Liver (tissue), 9 donors: Measurements from ENCODE around the gene JAKMIP1. TPM values are rescaled to one million over a fixed set of nuclear protein-coding genes. Genes with fewer than 3 reads are reported as not detected.

Experiments used
- DNase-seq: peaks from one replicate; pipeline ENCODE4 v3.0.0-alpha.2; 2017; ENCODE audit warnings: low spot score
- H3K27ac ChIP-seq, 2 donors: one replicate each; pipeline ENCODE4 v1.7.0; 2013; ENCODE audit warnings: inconsistent platforms in 2 of 2, low read length in 2 of 2, control low read depth in 1 of 2, low read depth in 1 of 2, mild to moderate bottlenecking in 1 of 2
- H3K27me3 ChIP-seq, 4 donors: one replicate each; pipeline versions ENCODE4 v1.6.1 to v1.7.0; 2013; ENCODE audit warnings: low read length in 3 of 4, inconsistent platforms in 1 of 4, mild to moderate bottlenecking in 1 of 4, moderate library complexity in 1 of 4; ENCODE audit not compliant: control insufficient read depth in 4 of 4, insufficient read depth in 4 of 4
- H3K36me3 ChIP-seq, 4 donors: one replicate each; pipeline versions ENCODE4 v1.6.1 to v1.7.0; 2013; ENCODE audit warnings: low read length in 3 of 4, mild to moderate bottlenecking in 3 of 4, low read depth in 1 of 4, moderate library complexity in 1 of 4; ENCODE audit not compliant: control insufficient read depth in 4 of 4, insufficient read depth in 3 of 4
- H3K4me1 ChIP-seq, 4 donors: one replicate each; pipeline versions ENCODE4 v1.6.1 to v1.7.0; 2013; ENCODE audit warnings: low read length in 3 of 4, mild to moderate bottlenecking in 3 of 4, moderate library complexity in 1 of 4; ENCODE audit not compliant: control insufficient read depth in 4 of 4, insufficient read depth in 4 of 4
- H3K4me3 ChIP-seq, 3 donors: one replicate each; pipeline versions ENCODE4 v1.6.1 to v1.7.0; 2013; ENCODE audit warnings: low read length in 3 of 3, control low read depth in 1 of 3, low read depth in 1 of 3, mild to moderate bottlenecking in 1 of 3
- H3K9ac ChIP-seq, 2 donors: one replicate each; pipeline ENCODE4 v1.7.0; 2013; ENCODE audit warnings: low read length in 2 of 2, mild to moderate bottlenecking in 2 of 2, moderate library complexity in 2 of 2, control low read depth in 1 of 2, low read depth in 1 of 2
- H3K9me3 ChIP-seq, 4 donors: one replicate each; pipeline versions ENCODE4 v1.6.1 to v1.7.0; 2013; ENCODE audit warnings: low read length in 3 of 4; ENCODE audit not compliant: control insufficient read depth in 4 of 4
- ATF3 ChIP-seq: IDR thresholded peaks from 2 replicates; pipeline ENCODE4 v1.6.1; 2016; ENCODE audit warnings: antibody characterized with exemption
- EGR1 ChIP-seq, 2 donors: IDR thresholded peaks; 2 replicates each; pipeline ENCODE4 v1.6.1; 2016 to 2018; ENCODE audit warnings: antibody characterized with exemption in 2 of 2, low read depth in 2 of 2
- FOXA1 ChIP-seq: IDR thresholded peaks from 2 replicates; pipeline ENCODE4 v1.6.1; 2016; ENCODE audit warnings: antibody characterized with exemption
- FOXA2 ChIP-seq: IDR thresholded peaks from 2 replicates; pipeline ENCODE4 v1.6.1; 2016; ENCODE audit warnings: antibody characterized with exemption
- GABPA ChIP-seq, 2 donors: IDR thresholded peaks in 1 of 2; conservative IDR thresholded peaks in 1 of 2; 2 replicates each; pipeline ENCODE4 v1.6.1; 2016; ENCODE audit warnings: antibody characterized with exemption in 2 of 2, mild to moderate bottlenecking in 1 of 2, moderate library complexity in 1 of 2
- HNF4A ChIP-seq, 2 donors: conservative IDR thresholded peaks; 2 replicates each; pipeline ENCODE4 v1.6.1; 2016; ENCODE audit warnings: antibody characterized with exemption in 2 of 2, mild to moderate bottlenecking in 2 of 2
- HNF4G ChIP-seq: IDR thresholded peaks from 2 replicates; pipeline ENCODE4 v1.6.1; 2016; ENCODE audit warnings: antibody characterized with exemption
- JUND ChIP-seq, 2 donors: IDR thresholded peaks; 2 replicates each; pipeline ENCODE4 v1.6.1; 2016; ENCODE audit warnings: antibody characterized with exemption in 2 of 2
- MAX ChIP-seq: IDR thresholded peaks from 2 replicates; pipeline ENCODE4 v1.6.1; 2016; ENCODE audit warnings: antibody characterized with exemption
- NR2F2 ChIP-seq: IDR thresholded peaks from 2 replicates; pipeline ENCODE4 v1.6.1; 2016; ENCODE audit warnings: antibody characterized with exemption
- RAD21 ChIP-seq, 2 donors: IDR thresholded peaks; 2 replicates each; pipeline ENCODE4 v1.6.1; 2016; ENCODE audit warnings: antibody characterized with exemption in 2 of 2, mild to moderate bottlenecking in 2 of 2
- REST ChIP-seq: IDR thresholded peaks from 2 replicates; pipeline ENCODE4 v1.6.1; 2016; ENCODE audit warnings: antibody characterized with exemption, mild to moderate bottlenecking
- RXRA ChIP-seq, 2 donors: IDR thresholded peaks; 2 replicates each; pipeline ENCODE4 v1.6.1; 2017 to 2018; ENCODE audit warnings: antibody characterized with exemption in 2 of 2, mild to moderate bottlenecking in 1 of 2
- SP1 ChIP-seq: IDR thresholded peaks from 2 replicates; pipeline ENCODE4 v1.6.1; 2018; ENCODE audit warnings: antibody characterized with exemption, mild to moderate bottlenecking
- TAF1 ChIP-seq: conservative IDR thresholded peaks from 2 replicates; pipeline ENCODE4 v1.6.1; 2016; ENCODE audit warnings: antibody characterized with exemption, mild to moderate bottlenecking
- YY1 ChIP-seq: IDR thresholded peaks from 2 replicates; pipeline ENCODE4 v1.6.1; 2016; ENCODE audit warnings: antibody characterized with exemption, mild to moderate bottlenecking
- ZBTB33 ChIP-seq: IDR thresholded peaks from 2 replicates; pipeline ENCODE4 v1.6.1; 2016; ENCODE audit warnings: antibody characterized with exemption
- WGBS: extraction: QIAGEN DNeasy Blood & Tissue Kit; methylation state at CpG from one replicate; pipeline ENCODE4 v1.1.7; 2013; 5-methylcytosine and 5-hydroxymethylcytosine counted together
- polyA plus RNA-seq, 2 donors: library from polyadenylated mRNA; stranded (reverse) in 1 of 2; unstranded in 1 of 2; fragments of 200-250 nt in 1 of 2; fragments of >200 nt in 1 of 2; fragmentation: Nextera tagmentation in 1 of 2; extraction: Ambion mirVana in 1 of 2; gene quantifications; one replicate each; pipeline versions ENCODE4 v1.2.1 to v1.2.3, GENCODE V29; 2013 to 2015
- total RNA-seq, 2 donors: library from RNA; depleted of rRNA; stranded (reverse); fragments of >200 nt; gene quantifications; one replicate each; pipeline ENCODE4 v1.2.3, GENCODE V29; 2014
- donor health status: healthy.
- donor health status: healthy.
- donor health status: healthy.
- donor health status: healthy.
- donor health status: healthy.

The JAKMIP1 gene
- total and polyA plus RNA-seq, 4 donors, result 0.08 to 0.50 TPM; not detected in 2

GRCh38 chr4:6124386-6125102 is 75.8 kb downstream of the JAKMIP1 start:
- Histone ChIP-seq H3K4me1 (no peaks in the 10 kb centered on the region), H3K9me3 (no peaks in the 10 kb centered on the region), H3K27ac (no peak overlapping the region), H3K4me3 (no peak overlapping the region), H3K27me3 (no peaks in the 10 kb centered on the region), H3K9ac (no peak overlapping the region), H3K36me3 (no peaks in the 10 kb centered on the region)
- no peak for DNase-seq
- WGBS, result 92% methylated on average over 6 of the region's 6 CpGs
- no peak for TF ChIP-seq RAD21 (IDR thresholded peaks at IDR 0.05)
- TF ChIP-seq SP1, result no peak
- TF ChIP-seq EGR1 (IDR thresholded peaks at IDR 0.05; ENCODE audit: low read depth in 2 of 2), result no peak
- no peak for TF ChIP-seq ZBTB33
- no peak for TF ChIP-seq FOXA2
- TF ChIP-seq HNF4G, result no peak
- TF ChIP-seq JUND (IDR thresholded peaks at IDR 0.05), result no peak
- TF ChIP-seq TAF1, result no peak
- no peak for TF ChIP-seq NR2F2
- no peak for TF ChIP-seq FOXA1
- TF ChIP-seq REST, result no peak
- no peak for TF ChIP-seq HNF4A (conservative IDR thresholded peaks at IDR 0.05)
- no peak for TF ChIP-seq YY1
- TF ChIP-seq MAX, result no peak
- TF ChIP-seq RXRA (IDR thresholded peaks at IDR 0.05), result no peak
- TF ChIP-seq ATF3, result no peak
- no peak for TF ChIP-seq GABPA (IDR thresholded peaks at IDR 0.05 in 1 of 2, conservative IDR thresholded peaks at IDR 0.05 in 1 of 2)

- no peaks in the 10 kb centered on the region for H3K27me3 ChIP-seq
- TF ChIP-seq ATF3 (no peak), HNF4A (conservative IDR thresholded peaks at IDR 0.05) (no peak), ZBTB33 (no peak), SP1 (no peak)
- no peak overlapping the region for H3K4me3 ChIP-seq
- no peak overlapping the region for H3K9ac ChIP-seq
- H3K9me3 ChIP-seq, result no peaks in the 10 kb centered on the region
- WGBS, result 97% methylated on average over 13 of the region's 13 CpGs
- no peaks in the 10 kb centered on the region for H3K4me1 ChIP-seq
- DNase-seq, result no peak
- H3K36me3 ChIP-seq, result no peaks in the 10 kb centered on the region
- H3K27ac ChIP-seq, result no peak overlapping the region
Measured at GRCh38 chr4:6123976-6124375, 76.4 kb downstream of the JAKMIP1 start.
